Activated gamma-delta T cell (primary cell): ENCODE data around the gene RASSF8.

Experiments
- DNase-seq: peaks from one replicate; lab custom pipeline; 2025; lab: John Stamatoyannopoulos, UW

RASSF8 gene

DNA sequence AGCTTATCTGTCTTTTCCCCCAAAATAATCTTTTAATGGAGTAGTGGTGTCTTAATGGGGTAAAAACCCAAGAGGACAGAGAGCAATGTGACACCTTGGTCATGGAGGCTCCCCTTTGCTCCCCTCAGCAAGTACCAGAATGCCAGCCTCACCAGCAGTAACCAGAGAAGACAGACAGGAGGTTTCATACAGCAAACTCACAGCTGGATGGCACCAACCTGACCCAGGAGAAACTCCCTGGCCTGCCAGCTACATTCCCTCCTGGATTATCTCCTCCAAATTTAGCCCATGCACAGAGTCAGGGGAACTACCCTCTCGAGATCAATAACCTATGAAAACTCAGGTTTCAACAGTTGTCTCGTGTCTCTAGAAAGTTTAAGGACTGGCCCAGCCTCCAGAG lies 150.4 kb downstream of the RASSF8 start:
- DNase-seq, result no peak

- no peak for DNase-seq
These were observed 150.9 kb downstream of the RASSF8 start for GRCh38 chr12:26109343-26109881.

- DNase-seq, result no peak
These were observed 153.8 kb downstream of the RASSF8 start for GRCh38 chr12:26112232-26112631.

GRCh38 chr12:26112703-26113147 lies 154.2 kb downstream of the RASSF8 start:
- DNase-seq, result no peak

- no peak for DNase-seq
These were observed 154.7 kb downstream of the RASSF8 start for GRCh38 chr12:26113181-26113654.

DNA sequence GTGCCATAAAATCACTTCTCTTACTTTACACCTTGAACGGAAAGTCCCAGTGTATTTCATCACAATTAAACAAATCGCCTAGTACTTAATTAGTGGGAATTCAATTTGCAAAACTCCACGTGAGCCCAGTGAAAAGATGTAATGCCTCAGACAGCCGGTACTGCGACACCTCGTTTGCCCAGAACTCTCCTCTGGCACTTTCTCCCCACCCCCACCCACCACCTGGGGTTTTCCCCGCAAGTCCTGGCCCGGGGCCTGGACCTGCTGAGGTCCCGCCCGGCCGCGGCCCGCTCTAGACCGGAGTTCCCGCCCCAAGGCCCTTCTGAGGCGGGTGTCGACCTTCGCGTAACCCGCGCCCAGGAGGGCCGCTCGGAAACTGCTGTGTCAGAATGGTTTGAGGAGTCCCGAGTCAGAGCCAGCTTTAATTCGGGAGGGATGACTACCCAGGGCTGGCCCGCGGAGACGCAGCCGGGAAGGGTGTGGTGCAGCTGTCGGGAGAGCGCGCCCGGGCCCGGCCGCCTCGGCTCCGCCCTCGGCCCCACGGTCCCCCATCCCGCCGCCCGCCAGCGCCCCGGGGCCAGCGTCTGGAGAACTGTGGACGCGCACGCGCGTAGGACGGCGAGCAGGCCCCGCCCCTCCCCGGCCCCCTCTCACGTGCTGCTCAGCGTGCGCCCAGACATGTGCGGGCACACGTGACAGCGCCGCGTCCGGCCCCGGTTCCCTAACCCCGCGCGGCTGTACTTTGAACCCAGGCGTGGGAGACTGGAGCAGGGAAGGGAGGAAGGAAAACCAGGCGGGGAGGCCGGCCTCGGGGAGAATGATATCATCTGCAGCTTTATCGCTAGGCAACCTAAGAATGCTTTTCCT lies 155.6 kb downstream of the RASSF8 start:
- peak; percentile 17 for DNase-seq

GRCh38 chr12:26114720-26115401 lies 156.4 kb downstream of the RASSF8 start:
- no peak for DNase-seq

DNA sequence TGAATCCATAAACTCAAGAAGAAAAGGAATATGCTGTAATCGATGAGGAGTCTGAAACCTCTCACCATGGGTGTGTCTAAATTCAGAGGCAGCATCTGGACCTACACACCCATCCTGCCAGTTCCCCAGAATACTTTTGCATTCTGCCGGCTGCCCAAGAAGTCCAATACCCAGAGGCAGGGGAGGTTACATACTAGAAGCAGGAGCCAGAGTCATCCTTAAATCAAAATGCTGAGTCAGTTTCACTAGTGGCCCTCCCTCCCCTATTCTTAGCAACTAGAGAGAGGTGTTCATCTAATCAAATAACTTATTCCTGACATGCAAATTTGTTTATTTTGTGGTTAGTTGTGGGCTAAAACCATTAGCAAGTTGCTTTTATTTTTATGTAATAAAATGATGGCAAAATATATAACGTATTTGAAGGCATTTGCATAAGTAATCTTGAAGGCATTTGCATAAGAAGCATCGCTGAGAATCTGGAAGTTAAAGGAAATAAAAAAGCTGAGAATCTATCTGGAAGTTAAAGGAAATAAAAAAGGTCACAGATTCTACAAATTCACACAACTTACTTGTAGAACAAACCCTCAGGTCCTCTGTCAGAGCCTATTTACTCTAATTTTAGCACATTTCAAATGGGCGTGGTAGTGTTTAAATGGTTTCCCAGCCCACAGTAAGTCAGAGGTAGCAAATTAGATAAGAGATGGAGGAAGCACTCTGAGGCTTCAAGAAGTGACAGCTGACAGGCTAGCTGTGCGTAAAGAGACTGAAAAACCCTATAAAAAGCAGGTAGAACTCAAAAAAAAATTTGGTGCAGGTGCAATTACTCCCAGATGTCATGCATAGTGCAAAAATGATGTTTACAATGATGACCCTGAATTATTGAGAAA lies 158.6 kb downstream of the RASSF8 start:
- DNase-seq, result no peak

GRCh38 chr12:26118308-26118707 lies 159.8 kb downstream of the RASSF8 start:
- DNase-seq, result no peak

GRCh38 chr12:26119391-26119989 lies 161.0 kb downstream of the RASSF8 start:
- DNase-seq, result no peak

GRCh38 chr12:26120561-26121274 lies 162.2 kb downstream of the RASSF8 start:
- DNase-seq, result no peak

DNA sequence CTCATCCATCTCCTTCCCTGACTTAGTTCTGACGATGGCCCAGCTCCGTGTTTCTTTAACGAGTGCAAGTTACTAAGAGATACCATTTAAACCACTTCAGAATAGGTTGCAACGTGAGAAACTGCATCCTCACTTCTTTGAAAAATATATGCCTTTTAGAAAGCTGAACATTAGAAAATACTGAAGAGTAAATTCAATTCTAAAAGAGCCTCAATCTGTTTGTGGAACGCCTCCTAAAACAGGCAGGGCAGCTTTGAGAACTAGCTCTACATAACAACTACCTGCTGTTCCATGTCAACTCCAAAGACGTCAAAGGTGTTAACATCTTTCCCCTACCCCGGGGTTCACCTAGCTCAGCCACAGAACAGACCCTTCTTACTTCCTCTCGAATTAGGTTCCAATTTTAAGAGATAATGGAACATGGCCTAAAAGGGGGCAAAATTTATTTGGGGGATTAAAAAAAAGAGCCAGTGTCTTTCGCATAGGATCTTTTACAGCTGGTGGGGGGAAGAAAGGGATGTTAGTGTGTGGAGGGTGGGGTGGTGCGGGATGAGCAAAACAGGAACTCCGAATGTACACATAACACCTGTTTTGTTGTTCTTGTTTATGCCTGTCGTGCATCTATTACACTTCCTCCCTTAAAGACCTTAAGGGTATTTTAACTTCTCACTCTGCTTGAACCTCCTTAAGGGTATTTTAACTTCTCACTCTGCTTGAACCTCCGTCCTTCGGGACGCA lies 163.0 kb downstream of the RASSF8 start:
- DNase-seq, result no peak

DNA sequence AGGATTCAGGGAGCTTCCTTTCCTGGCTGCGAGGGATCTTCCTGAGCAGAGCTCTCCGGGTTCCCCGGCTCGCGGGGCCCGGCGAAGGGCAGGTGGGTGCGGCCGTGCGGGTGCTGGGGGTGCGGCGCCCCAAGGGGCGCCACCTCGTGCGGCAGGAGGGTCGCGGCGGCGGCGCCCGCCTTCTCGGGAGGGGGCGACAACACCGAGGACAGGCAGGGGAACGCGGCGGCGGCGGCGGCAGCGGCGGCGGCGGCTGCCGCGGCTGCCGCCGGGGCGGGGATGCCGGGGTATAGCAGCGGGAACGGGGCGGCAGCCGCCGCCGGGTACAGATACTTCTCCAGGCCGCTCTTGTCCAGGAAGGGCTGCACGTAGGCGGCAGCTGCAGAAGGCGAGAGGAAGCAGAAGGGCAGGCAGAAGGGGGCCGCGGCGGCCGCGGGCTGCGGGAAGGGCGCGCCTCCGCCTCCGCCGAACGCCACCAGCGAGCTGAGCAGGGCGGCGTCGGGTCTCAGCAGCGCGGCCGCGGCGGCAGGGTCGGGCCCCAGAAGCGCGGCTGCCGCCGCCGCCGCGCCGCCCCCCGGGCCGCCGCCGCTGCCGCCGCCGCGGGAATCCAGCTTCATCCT lies 163.7 kb downstream of the RASSF8 start:
- no peak for DNase-seq

- DNase-seq, result peak; percentile 13
These were observed 164.4 kb downstream of the RASSF8 start for GRCh38 chr12:26122681-26123481.

GRCh38 chr12:26123482-26123980 lies 165.0 kb downstream of the RASSF8 start:
- no peak for DNase-seq

DNA sequence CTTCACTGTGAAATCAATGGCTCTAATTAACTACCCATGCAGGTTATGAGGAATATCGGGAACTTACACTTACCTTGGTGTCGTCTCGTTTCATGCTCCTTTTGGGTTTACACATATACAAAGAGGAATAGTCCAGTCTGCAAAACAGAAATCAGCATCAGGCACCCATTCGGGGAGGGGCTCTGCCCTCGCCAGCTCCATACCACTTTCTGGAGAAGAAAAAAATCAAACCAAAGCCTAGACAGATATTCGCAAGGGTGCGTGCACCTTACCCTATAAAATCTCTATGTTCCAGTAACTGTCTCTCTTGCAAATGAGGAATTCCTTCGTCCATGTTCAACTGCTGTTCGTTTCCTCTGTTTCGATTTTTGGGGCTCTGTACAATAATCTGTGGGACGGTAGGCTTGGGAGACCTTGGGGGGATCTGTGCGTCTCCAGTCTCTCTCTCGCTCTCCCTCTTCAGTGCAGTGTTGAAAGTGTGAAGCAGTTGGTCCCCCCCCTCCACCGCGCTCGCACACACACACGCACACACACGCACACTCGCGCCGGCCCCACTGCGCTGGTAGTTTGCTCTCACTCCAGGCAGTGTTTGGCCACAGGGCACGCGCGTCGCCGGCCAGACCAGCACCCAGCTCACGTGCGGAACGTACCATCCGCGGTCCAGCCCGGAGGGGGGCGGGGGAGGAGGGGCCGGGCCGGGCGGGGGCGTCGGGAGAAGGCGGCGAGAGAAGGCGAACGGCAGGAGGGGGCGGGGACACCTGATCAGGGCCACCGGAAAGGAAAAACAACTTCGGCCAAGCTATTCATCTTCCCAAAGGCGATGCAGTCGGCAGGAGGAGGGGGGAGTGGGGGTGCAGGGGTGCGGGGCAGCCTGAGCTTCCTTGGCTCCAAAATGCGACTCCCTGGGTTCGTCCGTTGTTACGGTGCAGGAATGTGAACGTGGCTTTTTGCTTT lies 166.2 kb downstream of the RASSF8 start, which contains the start of gene BHLHE41:
BHLHE41 (minus strand) TSS at position 592 of the 954 bp plus-strand sequence; CDS start at position 334, 258 bp downstream.
- DNase-seq, result no peak
